ENCODE measurements around the gene TAS2R60.
"Not testable (repeated sequence)": the region's sequence is repeated elsewhere in the genome, so short reads cannot be mapped to it uniquely, and the experiment has no call there.

Gene TAS2R60

DNA sequence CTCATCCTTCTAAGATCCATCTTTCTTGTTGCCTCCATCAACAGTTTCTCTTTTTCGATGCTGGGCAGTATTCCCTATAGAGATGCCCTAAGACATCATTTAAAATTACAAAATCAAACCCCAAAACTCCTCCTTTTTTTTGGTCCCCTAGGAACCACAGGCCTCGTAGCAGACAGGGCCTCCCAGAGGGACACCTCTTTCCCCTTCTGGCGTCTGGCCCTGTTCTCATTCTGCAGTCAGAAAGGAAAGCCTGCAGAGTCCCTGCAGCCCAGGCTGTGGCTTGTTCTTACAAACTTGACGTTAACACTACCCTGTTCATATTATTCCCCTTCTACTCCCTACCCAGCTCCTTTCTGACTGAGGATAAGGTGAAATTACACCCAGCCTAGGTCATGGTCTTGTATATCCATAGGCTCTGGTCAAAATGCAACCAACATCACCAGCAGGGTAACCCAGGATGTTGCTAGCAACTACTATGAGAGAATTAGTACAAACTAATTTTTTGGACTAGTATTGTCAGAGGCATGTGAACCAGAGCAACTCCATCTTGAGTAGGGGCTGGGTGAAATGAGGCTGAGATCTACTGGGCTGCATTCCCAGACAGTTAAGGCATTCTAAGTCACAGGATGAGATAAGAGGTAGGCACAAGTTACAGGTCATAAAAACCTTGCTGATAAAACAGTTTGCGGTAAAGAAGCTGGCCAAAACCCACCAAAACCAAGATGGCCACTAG is 31.1 kb upstream of the TAS2R60 start:
- no peak for DNase-seq

GRCh38 chr7:143413123-143413522 is 30.1 kb upstream of the TAS2R60 start:
- no peak for DNase-seq

DNA sequence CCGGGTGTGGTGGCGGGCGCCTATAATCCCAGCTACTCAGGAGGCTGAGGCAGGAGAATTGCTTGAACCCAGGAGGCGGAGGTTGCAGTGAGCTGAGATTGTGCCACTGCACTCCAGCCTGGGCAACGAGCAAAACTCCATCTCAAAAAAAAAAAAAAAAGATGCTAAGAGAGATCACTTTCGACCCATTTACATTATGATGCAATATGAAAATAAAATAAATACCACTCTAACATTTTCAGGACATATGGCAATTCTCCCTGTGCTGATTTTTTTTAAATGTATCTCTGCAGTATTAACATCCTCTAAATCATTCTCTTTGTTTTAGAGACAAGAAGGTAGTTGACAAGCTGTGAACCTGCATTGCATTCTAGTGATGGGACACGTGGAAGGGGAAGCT is 28.0 kb upstream of the TAS2R60 start:
- not testable (repeated sequence) for DNase-seq

DNA sequence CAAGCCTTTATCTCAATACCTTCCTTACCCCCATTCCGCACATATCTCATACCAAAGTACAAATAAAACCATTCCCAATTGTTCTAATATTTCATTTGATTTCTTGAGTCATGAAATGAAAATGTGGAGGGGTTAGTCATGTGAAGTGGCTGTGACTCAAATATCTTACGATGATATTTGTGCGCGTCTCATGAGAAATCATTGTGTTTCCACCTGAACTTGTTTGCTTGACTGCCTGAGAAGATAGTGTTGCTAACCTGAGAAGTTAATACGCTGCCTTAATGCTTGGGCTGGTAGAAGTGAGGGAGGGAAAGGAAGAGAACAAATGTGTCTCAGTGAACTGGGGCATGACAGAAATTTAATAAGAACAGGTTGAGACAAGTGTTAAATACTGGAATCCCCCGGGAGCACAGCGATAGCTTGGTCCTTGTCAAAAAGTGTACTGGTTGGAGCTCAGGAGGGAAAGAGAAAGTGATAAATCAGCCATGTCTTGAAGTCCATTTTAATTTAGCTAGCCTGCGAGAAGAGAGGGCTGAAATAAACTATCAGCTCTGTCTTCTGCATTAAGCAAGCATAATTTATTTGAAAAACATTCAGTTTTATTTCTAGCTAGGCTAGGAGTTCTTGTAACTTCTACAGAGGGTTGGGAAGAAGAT is 27.4 kb upstream of the TAS2R60 start:
- no peak for DNase-seq

- DNase-seq, result no peak
Observed at GRCh38 chr7:143416565-143417149, 26.6 kb upstream of the TAS2R60 start.

GRCh38 chr7:143417734-143418383 is 25.4 kb upstream of the TAS2R60 start:
- DNase-seq, result no peak

- DNase-seq, result no peak
Observed at GRCh38 chr7:143418681-143419458, 24.4 kb upstream of the TAS2R60 start.

DNA sequence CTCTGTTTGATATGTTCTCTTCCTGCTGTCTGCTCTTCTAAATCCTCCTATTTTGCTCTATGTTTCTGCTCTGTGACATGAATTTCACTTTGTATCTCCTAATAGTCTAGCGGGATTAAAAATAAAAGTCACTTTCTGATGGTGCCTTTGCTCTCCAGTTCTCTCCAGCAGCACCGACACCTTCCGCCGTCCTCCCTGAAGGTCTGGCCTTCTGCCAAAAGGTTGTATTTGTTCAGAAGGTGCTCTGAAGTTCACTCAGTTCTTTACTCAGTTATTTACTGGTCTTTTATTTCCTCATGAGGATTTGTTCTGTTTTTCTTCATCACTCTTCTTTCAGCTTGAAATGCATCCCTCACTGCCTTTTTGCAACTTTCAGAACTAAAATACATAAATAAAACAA is 23.4 kb upstream of the TAS2R60 start:
- DNase-seq, result no peak

DNA sequence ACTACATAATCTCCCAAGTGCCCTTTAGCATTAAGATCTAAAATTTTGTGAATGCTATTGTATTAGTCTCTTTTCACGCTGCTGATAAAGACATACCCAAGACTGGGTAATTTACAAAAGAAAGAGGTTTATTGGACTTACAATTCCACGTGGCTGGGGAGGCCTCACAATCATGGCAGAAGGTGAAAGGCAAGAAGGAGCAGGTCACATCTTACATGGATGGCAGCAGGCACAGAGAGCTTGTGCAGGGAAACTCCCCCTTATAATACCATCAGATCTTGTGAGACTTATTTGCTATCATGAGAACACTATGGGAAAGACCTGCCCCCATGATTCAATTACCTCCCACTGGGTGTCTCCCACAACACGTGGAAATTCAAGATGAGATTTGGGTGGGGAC is 22.6 kb upstream of the TAS2R60 start:
- not testable (repeated sequence) for DNase-seq

GRCh38 chr7:143422033-143422432 is 21.2 kb upstream of the TAS2R60 start:
- DNase-seq, result no peak

DNA sequence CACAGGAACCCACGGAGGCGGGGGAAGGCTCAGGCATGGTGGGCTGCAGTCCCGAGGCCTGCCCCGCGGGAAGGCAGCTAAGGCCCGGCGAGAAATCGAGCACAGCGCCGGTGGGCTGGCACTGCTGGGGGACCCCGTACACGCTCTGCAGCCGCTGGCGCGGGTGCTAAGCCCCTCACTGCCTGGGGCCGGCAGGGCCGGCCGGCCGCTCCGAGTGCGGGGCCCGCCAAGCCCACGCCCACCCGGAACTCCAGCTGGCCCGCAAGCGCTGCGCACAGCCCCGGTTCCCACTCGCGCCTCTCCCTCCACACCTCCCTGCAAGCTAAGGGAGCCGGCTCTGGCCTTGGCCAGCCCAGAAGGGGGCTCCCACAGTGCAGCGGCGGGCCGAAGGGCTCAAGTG is 18.8 kb upstream of the TAS2R60 start:
- not testable (repeated sequence) for DNase-seq

DNA sequence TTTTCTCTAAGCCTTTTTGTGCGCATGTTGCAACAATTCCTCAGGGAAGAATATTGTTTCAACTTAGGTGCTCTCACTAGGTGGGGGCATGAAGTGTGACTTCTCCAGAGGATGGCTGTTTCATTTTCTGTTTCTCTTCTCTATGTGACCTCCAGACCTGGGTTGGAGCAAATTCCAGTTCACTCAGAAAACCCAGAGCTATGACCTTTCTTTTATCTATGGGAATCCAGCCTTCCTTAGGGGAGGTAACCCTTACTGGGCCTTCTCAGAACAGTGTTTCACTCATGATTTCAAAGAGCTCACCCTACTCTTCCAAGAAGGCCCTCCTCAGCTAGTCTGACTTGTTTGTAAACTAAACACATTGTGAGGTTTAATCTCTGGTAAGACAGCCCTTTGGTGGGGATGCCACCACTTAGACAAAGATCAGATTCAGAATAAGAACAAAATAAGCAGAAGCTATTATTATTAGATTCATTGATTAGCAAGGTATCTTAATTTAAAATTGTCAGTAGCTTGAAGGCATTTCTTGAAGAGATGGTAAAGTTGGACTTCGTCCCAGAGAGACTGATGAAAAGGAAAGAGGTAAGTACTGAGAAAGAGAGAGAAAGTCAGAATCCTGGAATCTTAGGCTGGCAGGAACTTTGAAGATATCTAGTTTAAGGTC is 16.6 kb upstream of the TAS2R60 start:
- DNase-seq, result no peak

DNA sequence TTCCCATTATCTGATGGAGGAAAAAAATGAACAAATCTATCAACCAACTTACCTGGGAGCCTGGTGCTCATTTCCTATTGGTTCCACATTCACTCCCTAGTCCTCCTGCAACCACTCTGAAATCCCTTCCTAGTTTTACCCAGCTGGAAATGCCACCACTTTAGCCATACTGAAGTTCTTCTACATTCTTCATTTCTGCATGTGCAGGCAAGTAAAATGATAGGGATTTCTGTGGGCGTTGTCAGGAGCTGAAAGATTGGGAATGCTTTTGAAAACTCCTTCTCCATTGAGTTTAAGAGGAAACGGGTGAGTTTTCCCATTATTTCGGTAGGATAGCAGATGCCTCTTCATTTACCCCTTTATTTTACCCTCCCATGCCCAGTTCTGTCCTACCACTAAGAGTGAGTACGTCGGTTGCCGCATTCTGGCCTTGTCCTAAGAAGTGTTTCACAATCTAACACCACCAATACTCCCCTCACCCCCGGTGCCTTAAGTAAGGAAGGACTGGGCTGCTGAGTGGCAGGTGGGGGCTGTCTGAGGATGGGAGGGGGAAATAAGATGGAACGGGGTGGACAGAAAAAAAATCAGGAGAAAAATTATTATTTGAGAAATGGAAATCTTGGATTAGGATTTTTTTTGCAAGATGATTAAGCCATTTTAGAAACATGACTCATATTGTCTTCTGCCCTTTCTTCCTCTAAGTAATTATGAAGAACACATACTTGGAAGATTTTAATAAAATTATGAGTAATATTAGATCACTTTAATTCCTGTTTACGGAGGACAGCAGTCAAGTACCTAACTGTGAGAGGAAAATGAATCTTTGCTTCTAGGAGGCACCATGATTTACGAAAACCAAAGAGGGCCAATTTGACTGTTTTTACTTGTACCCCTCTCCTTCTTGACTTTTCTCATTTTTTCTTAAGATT is 13.2 kb upstream of the TAS2R60 start:
- DNase-seq, result no peak

GRCh38 chr7:143431109-143431508 is 12.1 kb upstream of the TAS2R60 start:
- DNase-seq, result no peak

- no peak for DNase-seq
Observed at GRCh38 chr7:143433759-143434158, 9.5 kb upstream of the TAS2R60 start.

DNA sequence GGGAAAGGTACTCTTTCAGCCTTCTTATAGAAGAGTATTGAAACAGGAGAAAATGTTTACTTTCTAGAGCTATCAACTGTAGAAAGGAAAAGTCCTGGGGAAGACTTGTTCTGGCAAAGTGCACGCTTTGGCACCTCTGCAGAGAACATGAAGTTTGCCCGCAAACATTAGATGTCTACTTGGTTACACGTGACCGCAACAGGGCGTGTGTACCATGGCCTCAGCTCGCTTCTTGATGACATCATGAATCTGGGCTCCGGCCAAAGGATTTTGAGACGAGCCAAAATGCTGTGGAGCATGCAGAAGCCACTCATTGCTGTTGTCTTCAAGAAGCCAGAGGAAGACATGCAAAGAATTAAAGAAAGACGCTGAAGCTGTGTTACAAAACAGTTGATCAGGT is 8.6 kb upstream of the TAS2R60 start:
- no peak for DNase-seq

DNA sequence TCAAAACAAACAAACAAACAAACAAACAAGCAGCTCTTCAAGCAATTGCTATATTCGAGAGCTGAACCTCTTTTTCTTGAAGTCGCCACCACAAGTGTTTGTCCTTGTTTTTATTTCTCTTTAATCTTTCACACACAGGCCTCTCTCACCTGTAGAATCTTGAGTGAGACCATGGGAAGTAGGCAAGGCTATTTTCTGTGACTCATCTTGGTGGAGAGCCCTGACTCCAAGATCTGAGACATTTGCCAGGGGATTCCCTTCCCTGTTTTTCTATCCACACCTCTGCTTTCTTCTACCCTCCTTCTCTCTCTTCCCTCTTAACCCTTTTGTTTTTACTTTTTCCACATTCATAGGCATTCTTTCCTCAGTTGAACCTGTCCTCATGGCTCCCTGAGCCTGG is 8.0 kb upstream of the TAS2R60 start:
- DNase-seq, result no peak

- no peak for DNase-seq
Observed at GRCh38 chr7:143436325-143436946, 6.8 kb upstream of the TAS2R60 start.

GRCh38 chr7:143437578-143437977 is 5.7 kb upstream of the TAS2R60 start:
- no peak for DNase-seq

GRCh38 chr7:143439866-143440265 is 3.4 kb upstream of the TAS2R60 start:
- DNase-seq, result no peak
